Neural progenitor cell (in vitro differentiated cells): Measurements from ENCODE around the gene TBL1X.

Experiments used
- EZH2 ChIP-seq: fragments of 200-600 bp; sonication (generic); IDR thresholded peaks from 2 replicates; pipeline ENCODE4 v1.6.1; 2017; ENCODE audit warnings: antibody characterized with exemption, mild to moderate bottlenecking, moderate library complexity
- EZH2phosphoT487 ChIP-seq: fragments of 200-600 bp; sonication (generic); IDR thresholded peaks from 2 replicates; pipeline ENCODE4 v1.6.1; 2017; ENCODE audit warnings: antibody characterized with exemption
- TF ChIP-seq, protein P1 (sequence below): fragments of 200-600 bp; sonication (generic); IDR thresholded peaks from 2 replicates; pipeline ENCODE4 v1.5.1; 2017; ENCODE audit warnings: antibody characterized with exemption, mild to moderate bottlenecking

DNA sequence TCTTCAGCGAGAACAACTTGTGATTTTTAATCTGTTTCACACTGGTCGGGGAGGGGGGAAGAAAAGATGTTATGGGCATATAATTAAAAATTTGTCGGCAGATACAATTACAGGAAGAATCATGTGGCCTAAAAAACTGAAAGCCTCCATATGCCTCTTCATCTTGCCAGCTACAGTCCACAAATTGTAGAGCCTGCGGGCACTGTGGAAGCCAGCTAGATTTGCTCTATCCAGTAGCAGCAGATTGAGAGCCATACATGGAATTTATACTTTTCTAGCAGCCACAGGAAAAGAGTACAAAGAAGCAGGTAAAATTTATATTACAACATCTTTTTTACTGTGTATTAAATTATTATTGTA, 147.3 kb downstream of the TBL1X start:
- TF ChIP-seq, protein P1, sequence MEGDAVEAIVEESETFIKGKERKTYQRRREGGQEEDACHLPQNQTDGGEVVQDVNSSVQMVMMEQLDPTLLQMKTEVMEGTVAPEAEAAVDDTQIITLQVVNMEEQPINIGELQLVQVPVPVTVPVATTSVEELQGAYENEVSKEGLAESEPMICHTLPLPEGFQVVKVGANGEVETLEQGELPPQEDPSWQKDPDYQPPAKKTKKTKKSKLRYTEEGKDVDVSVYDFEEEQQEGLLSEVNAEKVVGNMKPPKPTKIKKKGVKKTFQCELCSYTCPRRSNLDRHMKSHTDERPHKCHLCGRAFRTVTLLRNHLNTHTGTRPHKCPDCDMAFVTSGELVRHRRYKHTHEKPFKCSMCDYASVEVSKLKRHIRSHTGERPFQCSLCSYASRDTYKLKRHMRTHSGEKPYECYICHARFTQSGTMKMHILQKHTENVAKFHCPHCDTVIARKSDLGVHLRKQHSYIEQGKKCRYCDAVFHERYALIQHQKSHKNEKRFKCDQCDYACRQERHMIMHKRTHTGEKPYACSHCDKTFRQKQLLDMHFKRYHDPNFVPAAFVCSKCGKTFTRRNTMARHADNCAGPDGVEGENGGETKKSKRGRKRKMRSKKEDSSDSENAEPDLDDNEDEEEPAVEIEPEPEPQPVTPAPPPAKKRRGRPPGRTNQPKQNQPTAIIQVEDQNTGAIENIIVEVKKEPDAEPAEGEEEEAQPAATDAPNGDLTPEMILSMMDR, result no peak
- no peak for TF ChIP-seq EZH2phosphoT487
- no peak for TF ChIP-seq EZH2
